Ishikawa (cell line): ENCODE results near the gene MDFIC.

ENCODE experiments used
- CEBPB ChIP-seq: IDR thresholded peaks from 2 replicates; pipeline ENCODE4 v1.6.1; 2012
- CREB1 ChIP-seq: IDR thresholded peaks from 2 replicates; pipeline ENCODE4 v1.6.1; 2012; ENCODE audit warnings: low read depth
- EGR1 ChIP-seq: IDR thresholded peaks from 2 replicates; pipeline ENCODE4 v1.6.1; 2012
- EP300 ChIP-seq: IDR thresholded peaks from 2 replicates; pipeline ENCODE4 v1.6.1; 2012; ENCODE audit warnings: borderline replicate concordance
- FOXM1 ChIP-seq: IDR thresholded peaks from 2 replicates; pipeline ENCODE4 v1.6.1; 2012; ENCODE audit warnings: low read depth, borderline replicate concordance
- MAX ChIP-seq: IDR thresholded peaks from 2 replicates; pipeline ENCODE4 v1.6.1; 2012
- NFIC ChIP-seq: IDR thresholded peaks from 2 replicates; pipeline ENCODE4 v1.6.1; 2012
- RAD21 ChIP-seq: IDR thresholded peaks from 2 replicates; pipeline ENCODE4 v1.6.1; 2012; ENCODE audit warnings: low read depth
- REST ChIP-seq: IDR thresholded peaks from 2 replicates; pipeline ENCODE4 v1.6.1; 2012; ENCODE audit warnings: low read depth, mild to moderate bottlenecking
- TAF1 ChIP-seq: IDR thresholded peaks from 2 replicates; pipeline ENCODE4 v1.6.1; 2012; ENCODE audit warnings: low read depth, mild to moderate bottlenecking
- TCF12 ChIP-seq: IDR thresholded peaks from 2 replicates; pipeline ENCODE4 v1.6.1; 2012; ENCODE audit warnings: low read depth
- TEAD4 ChIP-seq: IDR thresholded peaks from 2 replicates; pipeline ENCODE4 v1.6.1; 2012
- USF1 ChIP-seq: IDR thresholded peaks from 2 replicates; pipeline ENCODE4 v1.6.1; 2012
- YY1 ChIP-seq: IDR thresholded peaks from 2 replicates; pipeline ENCODE4 v1.6.1; 2012; ENCODE audit warnings: low read depth
- ZBTB7A ChIP-seq: IDR thresholded peaks from 2 replicates; pipeline ENCODE4 v1.6.1; 2012; ENCODE audit warnings: low read depth

Gene MDFIC

GRCh38 chr7:114972567-114972966 is 50.7 kb downstream of the MDFIC start:
- no peak for TF ChIP-seq EP300
- no peak for TF ChIP-seq REST
- no peak for TF ChIP-seq TCF12
- TF ChIP-seq CREB1, result no peak
- TF ChIP-seq CEBPB, result no peak
- no peak for TF ChIP-seq USF1

- TF ChIP-seq TEAD4 (no peak), ZBTB7A (no peak), MAX (no peak), REST (no peak), YY1 (no peak), RAD21 (no peak)
Measured at GRCh38 chr7:114973147-114973546, 51.3 kb downstream of the MDFIC start.

- TF ChIP-seq TAF1, result no peak
- TF ChIP-seq REST, result no peak
- TF ChIP-seq EP300, result no peak
- TF ChIP-seq CREB1, result no peak
- TF ChIP-seq USF1, result no peak
- no peak for TF ChIP-seq YY1
- no peak for TF ChIP-seq ZBTB7A
- no peak for TF ChIP-seq CEBPB
- TF ChIP-seq RAD21, result no peak
Measured at GRCh38 chr7:114975401-114975800, 53.5 kb downstream of the MDFIC start.

GRCh38 chr7:114976666-114977065 is 54.8 kb downstream of the MDFIC start:
- TF ChIP-seq TCF12, result no peak
- no peak for TF ChIP-seq RAD21
- no peak for TF ChIP-seq FOXM1
- no peak for TF ChIP-seq TAF1
- no peak for TF ChIP-seq TEAD4
- TF ChIP-seq NFIC, result no peak
- TF ChIP-seq USF1, result no peak
- TF ChIP-seq MAX, result no peak
- TF ChIP-seq YY1, result no peak
- TF ChIP-seq EGR1, result no peak
- no peak for TF ChIP-seq EP300
- TF ChIP-seq CREB1, result no peak
- no peak for TF ChIP-seq CEBPB
- no peak for TF ChIP-seq REST
- TF ChIP-seq ZBTB7A, result no peak
